Kidney (tissue), 14 donors: Measurements from ENCODE around the gene BCOR. TPM values are rescaled to one million over a fixed set of nuclear protein-coding genes. Genes with fewer than 3 reads are reported as not detected.

Experiments
- DNase-seq, 5 donors: peaks; one replicate each; pipeline ENCODE4 v3.0.0-alpha.2; 2013 to 2020
- FAIRE-seq: peaks from 2 replicates; lab custom pipeline; 2012; peaks lifted over from hg19 to GRCh38; lab: Jason Lieb, UNC
- H3K27ac ChIP-seq, 2 donors: one replicate each; pipeline ENCODE4 v1.7.0; 2013; ENCODE audit warnings: low read depth in 2 of 2, low read length in 2 of 2, inconsistent platforms in 1 of 2
- H3K27me3 ChIP-seq: one replicate; pipeline ENCODE4 v1.7.1; 2013; ENCODE audit warnings: low read length, inconsistent platforms; ENCODE audit not compliant: control insufficient read depth, insufficient read depth
- H3K36me3 ChIP-seq, 3 donors: one replicate each; pipeline versions ENCODE4 v1.7.0 to v1.7.1; 2013; ENCODE audit warnings: low read length in 3 of 3, control low read depth in 1 of 3, inconsistent platforms in 1 of 3; ENCODE audit not compliant: insufficient read depth in 3 of 3, control insufficient read depth in 2 of 3
- H3K4me1 ChIP-seq, 3 donors: one replicate each; pipeline versions ENCODE4 v1.7.0 to v1.7.1; 2013; ENCODE audit warnings: low read length in 3 of 3, inconsistent platforms in 1 of 3, low read depth in 1 of 3; ENCODE audit not compliant: control insufficient read depth in 2 of 3, insufficient read depth in 2 of 3
- H3K4me3 ChIP-seq, 3 donors: one replicate each; pipeline versions ENCODE4 v1.7.0 to v1.8.1; 2013; ENCODE audit warnings: low read length in 3 of 3, control low read depth in 1 of 3, inconsistent platforms in 1 of 3
- H3K9ac ChIP-seq, 3 donors: one replicate each; pipeline versions ENCODE4 v1.7.0 to v1.7.1; 2013; ENCODE audit warnings: low read length in 3 of 3, control low read depth in 1 of 3, inconsistent platforms in 1 of 3
- H3K9me3 ChIP-seq, 3 donors: one replicate each; pipeline versions ENCODE4 v1.7.0 to v1.7.1; 2013; ENCODE audit warnings: low read length in 3 of 3, control low read depth in 1 of 3, inconsistent platforms in 1 of 3; ENCODE audit not compliant: control insufficient read depth in 2 of 3, insufficient read depth in 1 of 3
- intact Hi-C: fragments of 100-400 bp; cut with DNase I; formaldehyde crosslinking; loops from one replicate; pipeline ENCODE4 v1.11.1; 2022
- polyA plus RNA-seq: library from polyadenylated mRNA; stranded (reverse); fragments of 350-450 nt; fragmentation: Illumina TruSeq; extraction: RNeasy Lipid Tissue Mini Kit (QIAGEN cat#74804); gene quantifications from one replicate; pipeline ENCODE4 v1.2.3, GENCODE V29; 2014; ENCODE audit warnings: low read depth, low replicate concordance; ENCODE audit not compliant: insufficient read depth
- total RNA-seq: library from RNA; stranded (reverse); fragmentation: NEBNext Ultra II Directional; extraction: Animal tissue kit (Norgen Biotek cat#: 25700); gene quantifications from one replicate; pipeline ENCODE4 v1.2.1, GENCODE V29; 2021
- TF ChIP-seq, protein P1 (sequence below): IDR thresholded peaks from 3 replicates; pipeline ENCODE4 v1.5.1; 2012; ENCODE audit warnings: mild to moderate bottlenecking, moderate library complexity, borderline replicate concordance; ENCODE audit not compliant: insufficient read depth; ENCODE audit errors: extremely low read depth
- donor health status: control.
- donor health status: control.
- donor health status: control.
- donor health status: control.
- donor health status: control.
- donor health status: DM: yes; HTN: yes; CAD: no.
- donor health status: Normal renal cell carcinoma (clear cell type).

The BCOR gene
- total and polyA plus RNA-seq, 2 donors from 2014 or later = 7.7 to 33.9 TPM

DNA sequence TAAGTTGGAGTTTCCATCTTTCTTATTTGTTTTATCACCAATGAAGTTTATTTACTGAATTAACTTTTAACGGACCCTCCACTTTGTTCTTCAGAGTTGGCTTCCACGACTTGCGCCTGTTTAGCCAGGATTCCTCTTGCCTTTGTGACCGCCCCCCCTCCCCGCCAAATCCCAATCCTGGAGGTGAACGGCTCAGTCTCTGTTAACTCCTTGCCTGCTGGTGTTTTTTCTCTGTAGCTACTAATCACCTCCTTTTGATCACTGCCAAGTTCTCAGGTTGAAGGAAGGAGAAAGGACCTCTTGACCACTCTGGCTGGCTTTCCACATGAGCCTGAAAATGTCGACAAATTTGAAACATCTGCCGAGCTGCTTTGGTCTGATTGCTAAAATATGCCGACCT lies 46.8 kb upstream of the BCOR start:
- TF ChIP-seq, protein P1, sequence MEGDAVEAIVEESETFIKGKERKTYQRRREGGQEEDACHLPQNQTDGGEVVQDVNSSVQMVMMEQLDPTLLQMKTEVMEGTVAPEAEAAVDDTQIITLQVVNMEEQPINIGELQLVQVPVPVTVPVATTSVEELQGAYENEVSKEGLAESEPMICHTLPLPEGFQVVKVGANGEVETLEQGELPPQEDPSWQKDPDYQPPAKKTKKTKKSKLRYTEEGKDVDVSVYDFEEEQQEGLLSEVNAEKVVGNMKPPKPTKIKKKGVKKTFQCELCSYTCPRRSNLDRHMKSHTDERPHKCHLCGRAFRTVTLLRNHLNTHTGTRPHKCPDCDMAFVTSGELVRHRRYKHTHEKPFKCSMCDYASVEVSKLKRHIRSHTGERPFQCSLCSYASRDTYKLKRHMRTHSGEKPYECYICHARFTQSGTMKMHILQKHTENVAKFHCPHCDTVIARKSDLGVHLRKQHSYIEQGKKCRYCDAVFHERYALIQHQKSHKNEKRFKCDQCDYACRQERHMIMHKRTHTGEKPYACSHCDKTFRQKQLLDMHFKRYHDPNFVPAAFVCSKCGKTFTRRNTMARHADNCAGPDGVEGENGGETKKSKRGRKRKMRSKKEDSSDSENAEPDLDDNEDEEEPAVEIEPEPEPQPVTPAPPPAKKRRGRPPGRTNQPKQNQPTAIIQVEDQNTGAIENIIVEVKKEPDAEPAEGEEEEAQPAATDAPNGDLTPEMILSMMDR = no peak
- Histone ChIP-seq H3K4me3 (no peak overlapping the region), H3K27ac (no peak overlapping the region), H3K9me3 (no peaks in the 10 kb centered on the region), H3K4me1 (peaks cover 2 to 7% (median 6%) of the 10 kb centered on the region in 3 donors), H3K36me3 (no peaks in the 10 kb centered on the region), H3K9ac (no peak overlapping the region), H3K27me3 (peaks cover 5% of the 10 kb centered on the region)
- DNase-seq (no peak), FAIRE-seq (no peak)
- intact Hi-C loops = no loop called here

DNA sequence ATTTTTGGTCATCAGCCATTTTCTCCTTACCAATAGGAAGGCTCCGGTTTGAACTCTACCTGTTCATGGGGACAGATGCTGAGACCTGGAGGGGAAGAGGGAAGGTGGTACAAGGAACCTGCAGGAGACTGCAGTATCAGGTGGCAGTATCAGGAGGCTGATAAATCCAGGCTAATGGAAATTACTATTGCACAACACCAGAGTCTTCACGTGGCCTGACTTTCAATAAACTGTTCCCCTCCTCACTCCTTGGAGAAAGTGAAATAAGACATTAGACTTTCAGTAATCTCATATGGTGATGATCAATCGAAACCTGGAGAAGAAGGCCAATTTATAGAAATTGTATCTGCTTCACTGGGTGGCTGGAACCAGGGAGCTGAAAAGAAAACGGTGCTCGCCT lies 46.2 kb upstream of the BCOR start:
- H3K4me3 ChIP-seq = no peak overlapping the region
- FAIRE-seq (no peak), DNase-seq (no peak)
- no peak overlapping the region for H3K9ac ChIP-seq
- TF ChIP-seq, protein P1 = no peak
- intact Hi-C loops = no loop called here
- no peak overlapping the region for H3K27ac ChIP-seq
- H3K9me3 ChIP-seq = no peaks in the 10 kb centered on the region
- H3K36me3 ChIP-seq = no peaks in the 10 kb centered on the region
- peaks cover 2 to 7% (median 6%) of the 10 kb centered on the region in 3 donors for H3K4me1 ChIP-seq
- H3K27me3 ChIP-seq = peaks cover 3% of the 10 kb centered on the region

- H3K36me3 ChIP-seq = no peaks in the 10 kb centered on the region
- no peak overlapping the region for H3K9ac ChIP-seq
- H3K4me3 ChIP-seq = no peak overlapping the region
- TF ChIP-seq, protein P1 = no peak
- no peak for FAIRE-seq
- H3K9me3 ChIP-seq = no peaks in the 10 kb centered on the region
- peaks cover 2 to 7% (median 6%) of the 10 kb centered on the region in 3 donors for H3K4me1 ChIP-seq
- intact Hi-C loops = no loop called here
- no peak overlapping the region for H3K27ac ChIP-seq
- DNase-seq = no peak
- no peaks in the 10 kb centered on the region for H3K27me3 ChIP-seq
These were observed 45.2 kb upstream of the BCOR start for GRCh38 chrX:40143001-40143400.

- intact Hi-C loops = no loop called here
- FAIRE-seq (no peak), DNase-seq (no peak)
These were observed 44.7 kb upstream of the BCOR start for GRCh38 chrX:40142417-40142816.

More at GRCh38 chrX:40142417-40142816, 44.7 kb upstream of the BCOR start:
- peaks cover 2 to 7% (median 6%) of the 10 kb centered on the region in 3 donors for H3K4me1 ChIP-seq
- no peak overlapping the region for H3K4me3 ChIP-seq
- TF ChIP-seq, protein P1 = no peak
- H3K36me3 ChIP-seq = no peaks in the 10 kb centered on the region
- no peaks in the 10 kb centered on the region for H3K27me3 ChIP-seq
- H3K27ac ChIP-seq = no peak overlapping the region
- H3K9ac ChIP-seq = no peak overlapping the region
- no peaks in the 10 kb centered on the region for H3K9me3 ChIP-seq
